Kidney epithelial cell (primary cell): ENCODE data around the gene CCNO. TPM values are rescaled to one million over a fixed set of nuclear protein-coding genes. Genes with fewer than 3 reads are reported as not detected.

Experiments used
- DNase-seq: peaks from one replicate; pipeline ENCODE4 v3.0.0-alpha.2; 2010; ENCODE audit warnings: low read depth
- H3K27me3 ChIP-seq: 2 replicates; pipeline ENCODE4 v1.6.0; 2011; ENCODE audit warnings: low read length; ENCODE audit not compliant: control insufficient read depth, insufficient read depth
- H3K36me3 ChIP-seq: 2 replicates; pipeline ENCODE4 v1.5.1; 2011; ENCODE audit warnings: low read length; ENCODE audit not compliant: control insufficient read depth, insufficient read depth
- H3K4me3 ChIP-seq: 2 replicates; pipeline ENCODE4 v1.5.1; 2011; ENCODE audit warnings: low read depth, mild to moderate bottlenecking, control low read depth, low read length
- CTCF ChIP-seq: IDR thresholded peaks from 2 replicates; pipeline ENCODE4 v1.5.1; 2011; ENCODE audit warnings: mild to moderate bottlenecking, moderate library complexity, low read length, control low read depth, inconsistent platforms; ENCODE audit not compliant: insufficient read depth, poor library complexity, severe bottlenecking
- total RNA-seq: library from RNA; depleted of rRNA; stranded (reverse); fragments of >200 nt; gene quantifications from 2 replicates; pipeline ENCODE4 v1.2.3, GENCODE V29; 2015

Gene CCNO
- 1.3 and 3.9 TPM in 2 replicates for total RNA-seq

- no peaks in the 10 kb centered on the region for H3K36me3 ChIP-seq
- peaks cover 21% of the 10 kb centered on the region for H3K27me3 ChIP-seq
- no peak for TF ChIP-seq CTCF
- H3K4me3 ChIP-seq, result peak within 1 kb of the TSS; percentile 71
- no peak for DNase-seq
Measured at GRCh38 chr5:55232985-55233928, at the start of gene CCNO. TSS of gene CCNO (minus strand) at chr5:55233608. CDS start at chr5:55233523, 85 bp downstream.

- H3K27me3 ChIP-seq, result no peaks in the 10 kb centered on the region
- H3K36me3 ChIP-seq, result no peaks in the 10 kb centered on the region
- no peak for DNase-seq
- H3K4me3 ChIP-seq, result no peak overlapping the region
- TF ChIP-seq CTCF, result no peak
Measured at GRCh38 chr5:55278778-55279177, 45.4 kb upstream of the CCNO start.

GRCh38 chr5:55276771-55277170 is 43.4 kb upstream of the CCNO start:
- Histone ChIP-seq H3K4me3 (no peak overlapping the region), H3K27me3 (no peaks in the 10 kb centered on the region), H3K36me3 (no peaks in the 10 kb centered on the region)
- TF ChIP-seq CTCF, result no peak
- peak; percentile 5 for DNase-seq

GRCh38 chr5:55258339-55258738 is 24.9 kb upstream of the CCNO start:
- no peak for TF ChIP-seq CTCF
- DNase-seq, result no peak
- H3K27me3 ChIP-seq, result no peaks in the 10 kb centered on the region
- no peak overlapping the region for H3K4me3 ChIP-seq
- H3K36me3 ChIP-seq, result peaks cover 2% of the 10 kb centered on the region

GRCh38 chr5:55254802-55255201 is 21.4 kb upstream of the CCNO start:
- H3K4me3 ChIP-seq, result no peak overlapping the region
- no peak for TF ChIP-seq CTCF
- peaks cover 2% of the 10 kb centered on the region for H3K36me3 ChIP-seq
- no peak for DNase-seq
- no peaks in the 10 kb centered on the region for H3K27me3 ChIP-seq
